Neural cell (in vitro differentiated cells): ENCODE data around the gene MAP6. TPM values are rescaled to one million over a fixed set of nuclear protein-coding genes. Genes with fewer than 3 reads are reported as not detected.

Experiments
- H2AFZ ChIP-seq: fragments of 200-600, 300-800 bp; sonication (generic), shearing (Covaris generic); 2 replicates; pipeline ENCODE4 v1.6.0; 2014; ENCODE audit warnings: low read depth, mild to moderate bottlenecking, antibody characterized with exemption, low read length, moderate library complexity
- H3F3A ChIP-seq: fragments of 200-600 bp; shearing (Covaris generic); 2 replicates; pipeline ENCODE4 v1.6.1; 2016; ENCODE audit warnings: mild to moderate bottlenecking, moderate library complexity, mixed read lengths, antibody characterized with exemption, low read length; ENCODE audit not compliant: insufficient read depth, poor library complexity, severe bottlenecking
- H3K27ac ChIP-seq: fragments of 200-600, 300-800 bp; sonication (generic), shearing (Covaris generic); 2 replicates; pipeline ENCODE4 v1.5.1; 2014; ENCODE audit warnings: mild to moderate bottlenecking, low read length, moderate library complexity
- H3K27me3 ChIP-seq: fragments of 300-800, 200-600 bp; sonication (generic), shearing (Covaris generic); 2 replicates; pipeline ENCODE4 v1.6.0; 2014; ENCODE audit warnings: mild to moderate bottlenecking, low read depth, low read length, moderate library complexity; ENCODE audit not compliant: insufficient read depth
- H3K36me3 ChIP-seq: fragments of 300-800, 200-600 bp; sonication (generic), shearing (Covaris generic); 2 replicates; pipeline ENCODE4 v1.5.1; 2014; ENCODE audit warnings: mild to moderate bottlenecking, antibody characterized with exemption, low read length, moderate library complexity; ENCODE audit not compliant: insufficient read depth
- H3K4me2 ChIP-seq: fragments of 300-800, 200-600 bp; sonication (generic), shearing (Covaris generic); 2 replicates; pipeline ENCODE4 v1.6.0; 2014; ENCODE audit warnings: mild to moderate bottlenecking, low read length
- H3K4me3 ChIP-seq: fragments of 300-800, 200-600 bp; sonication (generic), shearing (Covaris generic); 2 replicates; pipeline ENCODE4 v1.5.1; 2014; ENCODE audit warnings: mild to moderate bottlenecking, low read length, moderate library complexity
- H3K79me2 ChIP-seq: fragments of 200-600 bp; shearing (Covaris generic); replicated peaks from 2 replicates; pipeline ENCODE4 v1.6.0; 2014; ENCODE audit warnings: mild to moderate bottlenecking, low read length, moderate library complexity; ENCODE audit not compliant: insufficient read depth
- H3K9ac ChIP-seq: fragments of 300-800, 200-600 bp; sonication (generic), shearing (Covaris generic); 2 replicates; pipeline ENCODE4 v1.6.1; 2016; ENCODE audit warnings: mild to moderate bottlenecking, low read length, mixed read lengths
- H3K9me2 ChIP-seq: fragments of 200-600 bp; shearing (Covaris generic); 2 replicates; pipeline ENCODE4 v1.6.1; 2016; ENCODE audit warnings: mild to moderate bottlenecking, low read length, mixed read lengths; ENCODE audit not compliant: insufficient read depth
- H3K9me3 ChIP-seq: fragments of 200-600, 300-800 bp; sonication (generic), shearing (Covaris generic); 2 replicates; pipeline ENCODE4 v1.6.1; 2016; ENCODE audit warnings: mild to moderate bottlenecking, mixed run types, low read length, moderate library complexity, mixed read lengths
- H4K20me1 ChIP-seq: fragments of 200-600 bp; shearing (Covaris generic); 2 replicates; pipeline ENCODE4 v1.6.1; 2016; ENCODE audit warnings: mild to moderate bottlenecking, mixed run types; ENCODE audit not compliant: insufficient read depth
- CTCF ChIP-seq: fragments of 450-650 bp; IDR thresholded peaks from 2 replicates; pipeline ENCODE4 v1.5.1; 2014; ENCODE audit warnings: antibody characterized with exemption, mild to moderate bottlenecking, moderate library complexity; ENCODE audit not compliant: poor library complexity, severe bottlenecking
- EP300 ChIP-seq: fragments of 450-650 bp; conservative IDR thresholded peaks from 2 replicates; pipeline ENCODE4 v1.6.1; 2014; ENCODE audit warnings: antibody characterized with exemption, mild to moderate bottlenecking, moderate library complexity; ENCODE audit not compliant: poor library complexity, severe bottlenecking
- EZH2 ChIP-seq: fragments of 200-600, 300-800 bp; shearing (Covaris generic), sonication (generic); IDR thresholded peaks from 2 replicates; pipeline ENCODE4 v1.6.1; 2014; ENCODE audit warnings: antibody characterized with exemption, low read length, borderline replicate concordance, mild to moderate bottlenecking; ENCODE audit not compliant: insufficient read depth, poor library complexity, severe bottlenecking
- MXI1 ChIP-seq: fragments of 450-650 bp; conservative IDR thresholded peaks from 2 replicates; pipeline ENCODE4 v1.6.1; 2014; ENCODE audit warnings: antibody characterized with exemption, mild to moderate bottlenecking; ENCODE audit not compliant: poor library complexity, severe bottlenecking
- POLR2AphosphoS5 ChIP-seq: IDR thresholded peaks from 2 replicates; pipeline ENCODE4 v1.6.1; 2012
- RAD21 ChIP-seq: fragments of 450-650 bp; conservative IDR thresholded peaks from 2 replicates; pipeline ENCODE4 v1.6.1; 2014; ENCODE audit warnings: antibody characterized with exemption, mild to moderate bottlenecking, moderate library complexity
- SMC3 ChIP-seq: fragments of 450-650 bp; conservative IDR thresholded peaks from 2 replicates; pipeline ENCODE4 v1.6.1; 2014; ENCODE audit warnings: antibody characterized with exemption, mild to moderate bottlenecking, moderate library complexity; ENCODE audit not compliant: poor library complexity
- TAF1 ChIP-seq: IDR thresholded peaks from 2 replicates; pipeline ENCODE4 v1.6.1; 2012; ENCODE audit warnings: low read depth
- polyA plus RNA-seq: library from polyadenylated mRNA; depleted of rRNA; stranded (reverse); fragments of >200 nt; gene quantifications from 2 replicates; pipeline ENCODE4 v1.2.3, GENCODE V29; 2014
- TF ChIP-seq, protein P1 (sequence below): IDR thresholded peaks from 2 replicates; pipeline ENCODE4 v1.6.1; 2012; ENCODE audit warnings: borderline replicate concordance

MAP6 gene
- polyA plus RNA-seq, 1 donor from 2014 or later, result 178 TPM

- Histone ChIP-seq H4K20me1 (no peaks in the 10 kb centered on the region), H3K4me2 (peak overlapping the region; percentile 40), H3F3A (peaks cover 4% of the 10 kb centered on the region), H3K36me3 (no peaks in the 10 kb centered on the region), H3K79me2 (peaks cover 61% of the 10 kb centered on the region), H3K9ac (peak overlapping the region; percentile 34), H3K4me3 (peak overlapping the region; percentile 35), H3K9me3 (no peaks in the 10 kb centered on the region), H3K9me2 (no peaks in the 10 kb centered on the region), H3K27ac (peak overlapping the region; percentile 85), H3K27me3 (no peaks in the 10 kb centered on the region), H2AFZ (no peak overlapping the region)
- TF ChIP-seq MXI1 (no peak), EZH2 (no peak), TAF1 (no peak), EP300 (no peak), CTCF (no peak), POLR2AphosphoS5 (peak; percentile 11)
These were observed 53.1 kb downstream of the MAP6 start for GRCh38 chr11:75615751-75616150.

DNA sequence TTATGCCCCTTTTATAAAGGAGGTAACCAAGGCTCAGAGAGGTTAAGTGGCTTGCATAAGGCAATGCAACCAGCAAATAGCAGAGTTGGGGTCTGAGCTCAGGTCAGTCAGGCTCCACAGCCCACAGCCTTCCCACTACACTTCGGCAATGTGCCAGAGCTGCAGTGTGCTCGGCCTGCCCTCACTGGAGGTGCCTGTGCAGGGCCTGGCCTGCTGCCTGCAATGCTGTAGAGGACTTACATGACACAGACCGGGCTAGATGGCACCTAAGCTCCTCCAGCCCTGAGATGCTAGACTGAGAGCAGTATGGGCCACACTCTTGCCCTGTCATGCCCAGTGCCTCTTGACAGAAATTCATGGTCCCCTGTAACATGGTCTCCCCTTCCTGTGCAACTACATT lies 57.0 kb downstream of the MAP6 start:
- Histone ChIP-seq H3F3A (peaks cover 1% of the 10 kb centered on the region), H3K79me2 (peaks cover 36% of the 10 kb centered on the region), H3K9ac (no peak overlapping the region), H3K27me3 (no peaks in the 10 kb centered on the region), H3K9me3 (no peaks in the 10 kb centered on the region), H3K36me3 (peaks cover 7% of the 10 kb centered on the region), H3K27ac (no peak overlapping the region), H2AFZ (no peak overlapping the region), H4K20me1 (no peaks in the 10 kb centered on the region), H3K4me3 (no peak overlapping the region), H3K4me2 (no peak overlapping the region), H3K9me2 (no peaks in the 10 kb centered on the region)
- TF ChIP-seq EZH2 (no peak), RAD21 (no peak), TAF1 (no peak), SMC3 (no peak), CTCF (no peak), POLR2AphosphoS5 (no peak), MXI1 (no peak), EP300 (no peak)
- TF ChIP-seq, protein P1, sequence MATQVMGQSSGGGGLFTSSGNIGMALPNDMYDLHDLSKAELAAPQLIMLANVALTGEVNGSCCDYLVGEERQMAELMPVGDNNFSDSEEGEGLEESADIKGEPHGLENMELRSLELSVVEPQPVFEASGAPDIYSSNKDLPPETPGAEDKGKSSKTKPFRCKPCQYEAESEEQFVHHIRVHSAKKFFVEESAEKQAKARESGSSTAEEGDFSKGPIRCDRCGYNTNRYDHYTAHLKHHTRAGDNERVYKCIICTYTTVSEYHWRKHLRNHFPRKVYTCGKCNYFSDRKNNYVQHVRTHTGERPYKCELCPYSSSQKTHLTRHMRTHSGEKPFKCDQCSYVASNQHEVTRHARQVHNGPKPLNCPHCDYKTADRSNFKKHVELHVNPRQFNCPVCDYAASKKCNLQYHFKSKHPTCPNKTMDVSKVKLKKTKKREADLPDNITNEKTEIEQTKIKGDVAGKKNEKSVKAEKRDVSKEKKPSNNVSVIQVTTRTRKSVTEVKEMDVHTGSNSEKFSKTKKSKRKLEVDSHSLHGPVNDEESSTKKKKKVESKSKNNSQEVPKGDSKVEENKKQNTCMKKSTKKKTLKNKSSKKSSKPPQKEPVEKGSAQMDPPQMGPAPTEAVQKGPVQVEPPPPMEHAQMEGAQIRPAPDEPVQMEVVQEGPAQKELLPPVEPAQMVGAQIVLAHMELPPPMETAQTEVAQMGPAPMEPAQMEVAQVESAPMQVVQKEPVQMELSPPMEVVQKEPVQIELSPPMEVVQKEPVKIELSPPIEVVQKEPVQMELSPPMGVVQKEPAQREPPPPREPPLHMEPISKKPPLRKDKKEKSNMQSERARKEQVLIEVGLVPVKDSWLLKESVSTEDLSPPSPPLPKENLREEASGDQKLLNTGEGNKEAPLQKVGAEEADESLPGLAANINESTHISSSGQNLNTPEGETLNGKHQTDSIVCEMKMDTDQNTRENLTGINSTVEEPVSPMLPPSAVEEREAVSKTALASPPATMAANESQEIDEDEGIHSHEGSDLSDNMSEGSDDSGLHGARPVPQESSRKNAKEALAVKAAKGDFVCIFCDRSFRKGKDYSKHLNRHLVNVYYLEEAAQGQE, result no peak
